ENCODE results near the gene TRMT61B. TPM values are rescaled to one million over a fixed set of nuclear protein-coding genes. Genes with fewer than 3 reads are reported as not detected.

The TRMT61B gene
- polyA plus RNA-seq, 3 donors, result 6.7 to 10.2 (median 8.1) TPM

DNA sequence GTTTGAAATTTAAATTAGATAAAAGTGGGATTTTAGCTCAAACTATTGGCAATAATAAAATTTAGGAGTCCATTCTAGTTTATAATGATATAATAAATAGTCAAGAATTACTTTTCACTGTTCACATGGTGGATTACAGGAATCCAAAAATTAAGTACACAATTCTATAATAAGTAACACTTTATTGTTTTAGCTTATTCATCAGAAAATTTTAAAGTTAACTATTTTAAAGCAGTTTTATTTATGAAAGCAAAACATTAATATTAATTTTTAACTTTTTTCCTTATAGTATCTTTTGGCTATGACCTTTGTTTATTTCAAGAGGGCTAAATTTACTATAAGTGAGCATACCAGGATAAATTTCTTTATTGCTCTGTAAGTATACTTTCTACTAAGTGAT, 48.1 kb downstream of the TRMT61B start:
- no peaks in the 10 kb centered on the region for H3K9me3 ChIP-seq (replicated peaks in 1 of 2; ENCODE audit: control insufficient read depth in 1 of 2, insufficient read depth in 1 of 2, low read length in 2 of 2)
- H3K9ac ChIP-seq (ENCODE audit: insufficient read depth, low read length, poor library complexity, severe bottlenecking), result no peak overlapping the region
- DNase-seq, result no peak
- H3K36me3 ChIP-seq (replicated peaks in 1 of 2; ENCODE audit: control insufficient read depth in 1 of 2, insufficient read depth in 2 of 2, low read length in 2 of 2), result no peaks in the 10 kb centered on the region
- Mint-ChIP-seq H3K4me1 (peaks cover 1% of the 10 kb centered on the region), H3K27ac (no peak overlapping the region), H3K27me3 (ENCODE audit: low read depth in 3 of 3) (peaks cover 1 to 6% (median 3%) of the 10 kb centered on the region in 3 donors), H3K9me3 (no peaks in the 10 kb centered on the region), H3K4me3 (no peak overlapping the region), H3K36me3 (no peaks in the 10 kb centered on the region)
- H3K79me2 ChIP-seq (ENCODE audit: insufficient read depth, low read length), result no peaks in the 10 kb centered on the region
- H2AFZ ChIP-seq (ENCODE audit: insufficient read depth, low read depth, low read length, poor library complexity, severe bottlenecking), result no peak overlapping the region
- H3K27me3 ChIP-seq (ENCODE audit: control insufficient read depth in 2 of 2, insufficient read depth in 2 of 2, low read length in 2 of 2), result no peaks in the 10 kb centered on the region
- intact Hi-C loops (cut with micrococcal nuclease), result loop anchor here in 1 of 2 donors (5.0 to 10.0 kb wide), 2 partner anchors 73 to 375 kb away; partner anchors contain the start of gene WDR43
- TF ChIP-seq, protein P1, sequence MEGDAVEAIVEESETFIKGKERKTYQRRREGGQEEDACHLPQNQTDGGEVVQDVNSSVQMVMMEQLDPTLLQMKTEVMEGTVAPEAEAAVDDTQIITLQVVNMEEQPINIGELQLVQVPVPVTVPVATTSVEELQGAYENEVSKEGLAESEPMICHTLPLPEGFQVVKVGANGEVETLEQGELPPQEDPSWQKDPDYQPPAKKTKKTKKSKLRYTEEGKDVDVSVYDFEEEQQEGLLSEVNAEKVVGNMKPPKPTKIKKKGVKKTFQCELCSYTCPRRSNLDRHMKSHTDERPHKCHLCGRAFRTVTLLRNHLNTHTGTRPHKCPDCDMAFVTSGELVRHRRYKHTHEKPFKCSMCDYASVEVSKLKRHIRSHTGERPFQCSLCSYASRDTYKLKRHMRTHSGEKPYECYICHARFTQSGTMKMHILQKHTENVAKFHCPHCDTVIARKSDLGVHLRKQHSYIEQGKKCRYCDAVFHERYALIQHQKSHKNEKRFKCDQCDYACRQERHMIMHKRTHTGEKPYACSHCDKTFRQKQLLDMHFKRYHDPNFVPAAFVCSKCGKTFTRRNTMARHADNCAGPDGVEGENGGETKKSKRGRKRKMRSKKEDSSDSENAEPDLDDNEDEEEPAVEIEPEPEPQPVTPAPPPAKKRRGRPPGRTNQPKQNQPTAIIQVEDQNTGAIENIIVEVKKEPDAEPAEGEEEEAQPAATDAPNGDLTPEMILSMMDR (IDR thresholded peaks at IDR 0.05), result no peak
- no peak overlapping the region for H3K27ac ChIP-seq (ENCODE audit: low read depth in 1 of 2, low read length in 2 of 2)
- no peaks in the 10 kb centered on the region for H3K4me1 ChIP-seq (ENCODE audit: control insufficient read depth in 1 of 2, insufficient read depth in 2 of 2, low read length in 2 of 2)
- H3K4me2 ChIP-seq (replicated peaks; ENCODE audit: extremely low read depth, low read length, poor library complexity, severe bottlenecking), result no peak overlapping the region
- no peak overlapping the region for H3K4me3 ChIP-seq (replicated peaks in 1 of 3; ENCODE audit: low read depth in 2 of 3, low read length in 3 of 3)
- no peaks in the 10 kb centered on the region for H4K20me1 ChIP-seq (ENCODE audit: insufficient read depth, low read length)

GRCh38 chr2:28821295-28821958, 48.7 kb downstream of the TRMT61B start:
- Histone ChIP-seq H4K20me1 (ENCODE audit: insufficient read depth, low read length) (no peaks in the 10 kb centered on the region), H3K27ac (ENCODE audit: low read depth in 1 of 2, low read length in 2 of 2) (no peak overlapping the region), H3K9ac (ENCODE audit: insufficient read depth, low read length, poor library complexity, severe bottlenecking) (no peak overlapping the region), H2AFZ (ENCODE audit: insufficient read depth, low read depth, low read length, poor library complexity, severe bottlenecking) (no peak overlapping the region), H3K4me1 (ENCODE audit: control insufficient read depth in 1 of 2, insufficient read depth in 2 of 2, low read length in 2 of 2) (no peaks in the 10 kb centered on the region), H3K36me3 (replicated peaks in 1 of 2; ENCODE audit: control insufficient read depth in 1 of 2, insufficient read depth in 2 of 2, low read length in 2 of 2) (no peaks in the 10 kb centered on the region), H3K9me3 (replicated peaks in 1 of 2; ENCODE audit: control insufficient read depth in 1 of 2, insufficient read depth in 1 of 2, low read length in 2 of 2) (no peaks in the 10 kb centered on the region), H3K4me3 (replicated peaks in 1 of 3; ENCODE audit: low read depth in 2 of 3, low read length in 3 of 3) (no peak overlapping the region), H3K27me3 (ENCODE audit: control insufficient read depth in 2 of 2, insufficient read depth in 2 of 2, low read length in 2 of 2) (no peaks in the 10 kb centered on the region), H3K79me2 (ENCODE audit: insufficient read depth, low read length) (no peaks in the 10 kb centered on the region), H3K4me2 (replicated peaks; ENCODE audit: extremely low read depth, low read length, poor library complexity, severe bottlenecking) (no peak overlapping the region)
- peak; percentile 28 to 56 (median 50) for DNase-seq
- no peaks in the 10 kb centered on the region for H3K36me3 Mint-ChIP-seq
- intact Hi-C loops (cut with micrococcal nuclease), result loop anchor here in 1 of 2 donors (5.0 to 10.0 kb wide), 2 partner anchors 73 to 376 kb away; partner anchors contain the start of gene WDR43
- peaks cover 1% of the 10 kb centered on the region for H3K4me1 Mint-ChIP-seq
- TF ChIP-seq, protein P1 (IDR thresholded peaks at IDR 0.05), result peak; percentile 78
- WGBS (ENCODE audit: insufficient coverage), result 4% methylated on average over 4 of the region's 8 CpGs
- H3K4me3 Mint-ChIP-seq, result no peak overlapping the region
- no peaks in the 10 kb centered on the region for H3K9me3 Mint-ChIP-seq
- H3K27ac Mint-ChIP-seq, result no peak overlapping the region
- H3K27me3 Mint-ChIP-seq (ENCODE audit: low read depth in 3 of 3), result peaks cover 1 to 5% (median 3%) of the 10 kb centered on the region in 3 donors
